ENCODE measurements around the gene FGD6.
A peak's percentile ranks its signal among the peaks of the same experiment; 100 is the strongest.
"Not testable (repeated sequence)": the region's sequence is repeated elsewhere in the genome, so short reads cannot be mapped to it uniquely, and the experiment has no call there.

Gene FGD6

GRCh38 chr12:95173392-95174251 is 43.6 kb downstream of the FGD6 start:
- peak; percentile 34 for DNase-seq

GRCh38 chr12:95169368-95169767 is 47.9 kb downstream of the FGD6 start:
- DNase-seq, result peak; percentile 72

GRCh38 chr12:95168746-95169145 is 48.5 kb downstream of the FGD6 start:
- no peak for DNase-seq

- no peak for DNase-seq
These were observed 52.6 kb downstream of the FGD6 start for GRCh38 chr12:95164656-95165055.

GRCh38 chr12:95158919-95159318 is 58.3 kb downstream of the FGD6 start:
- DNase-seq, result peak; percentile 42

GRCh38 chr12:95151821-95152220 is 65.4 kb downstream of the FGD6 start:
- DNase-seq, result no peak

- DNase-seq, result no peak
These were observed 65.9 kb downstream of the FGD6 start for GRCh38 chr12:95151406-95151805.

- DNase-seq, result no peak
These were observed 66.8 kb downstream of the FGD6 start for GRCh38 chr12:95150501-95150900.

- DNase-seq, result no peak
These were observed 69.4 kb downstream of the FGD6 start for GRCh38 chr12:95147866-95148265.

- no peak for DNase-seq
These were observed 70.5 kb downstream of the FGD6 start for GRCh38 chr12:95146769-95147168.

- no peak for DNase-seq
These were observed 73.6 kb downstream of the FGD6 start for GRCh38 chr12:95143621-95144205.

- no peak for DNase-seq
These were observed 74.7 kb downstream of the FGD6 start for GRCh38 chr12:95142431-95143151.

GRCh38 chr12:95141310-95141709 is 76.0 kb downstream of the FGD6 start:
- DNase-seq, result no peak

GRCh38 chr12:95138031-95138430 is 79.2 kb downstream of the FGD6 start:
- not testable (repeated sequence) for DNase-seq

- DNase-seq, result no peak
These were observed 80.7 kb downstream of the FGD6 start for GRCh38 chr12:95136598-95136997.

GRCh38 chr12:95134085-95134484 is 83.2 kb downstream of the FGD6 start:
- no peak for DNase-seq

- DNase-seq, result no peak
These were observed 85.5 kb downstream of the FGD6 start for GRCh38 chr12:95131589-95132340.

- no peak for DNase-seq
These were observed 87.2 kb downstream of the FGD6 start for GRCh38 chr12:95130096-95130495.

GRCh38 chr12:95129115-95129514 is 88.2 kb downstream of the FGD6 start:
- DNase-seq, result no peak

GRCh38 chr12:95126736-95127135 is 90.5 kb downstream of the FGD6 start:
- no peak for DNase-seq

- no peak for DNase-seq
These were observed 91.2 kb downstream of the FGD6 start for GRCh38 chr12:95126076-95126475.

GRCh38 chr12:95124106-95124505 is 93.2 kb downstream of the FGD6 start:
- no peak for DNase-seq

GRCh38 chr12:95118788-95119179 is 98.5 kb downstream of the FGD6 start:
- no peak for DNase-seq

All from OCI-M1 (cell line).